ENCODE data around the gene MICALL2. TPM values are rescaled to one million over a fixed set of nuclear protein-coding genes. Genes with fewer than 3 reads are reported as not detected.
A peak's percentile ranks its signal among the peaks of the same experiment; 100 is the strongest.

The MICALL2 gene
- total and polyA plus RNA-seq, 2 donors from 2014 or later, result 16.6 to 53.4 TPM

DNA sequence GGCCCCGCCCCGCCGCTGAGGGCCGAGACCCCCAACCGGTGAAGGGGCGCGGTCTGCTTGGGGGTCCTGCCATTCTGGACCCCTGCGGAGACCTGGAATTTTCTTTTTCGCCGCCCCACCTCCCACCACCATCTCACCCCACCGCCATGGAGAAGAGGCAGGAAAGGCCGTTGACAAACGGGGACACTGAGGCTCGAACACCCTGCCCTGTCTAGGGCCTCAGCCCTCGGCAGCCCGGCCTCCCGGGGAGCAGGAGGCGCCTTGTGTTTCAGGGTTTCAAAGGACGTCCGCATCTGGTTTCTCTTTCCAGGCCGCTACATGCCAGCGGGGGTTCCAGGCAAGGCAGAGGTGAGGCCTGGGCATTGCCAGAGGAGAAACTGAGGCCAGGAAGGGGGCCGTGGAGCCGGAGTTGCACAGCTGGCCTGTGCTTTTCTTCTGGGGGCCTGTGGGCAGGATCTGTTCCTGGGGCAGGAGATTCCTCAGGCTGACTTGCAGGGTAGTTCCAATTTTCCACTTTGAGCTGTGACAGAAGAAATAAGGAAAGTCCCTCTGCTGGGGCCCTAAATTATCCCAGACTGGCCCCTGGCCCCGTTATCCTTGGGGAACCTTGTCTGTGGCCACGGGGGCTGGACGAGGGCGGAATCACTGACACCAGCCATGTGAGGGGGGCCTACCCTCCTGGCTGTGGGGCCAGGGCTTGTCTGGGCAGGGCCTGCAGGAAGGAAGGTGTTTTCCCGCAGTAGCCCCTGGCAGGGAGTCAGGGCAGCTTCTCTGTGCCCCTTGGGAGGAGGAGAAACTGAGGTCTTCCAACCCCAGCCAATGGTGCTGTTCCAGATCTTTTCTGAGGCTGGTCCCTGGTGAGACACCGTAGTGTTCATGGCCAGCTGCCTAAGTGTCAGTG, 900 bp upstream of the MICALL2 start:
- Histone ChIP-seq H3K4me1 (ENCODE audit: control insufficient read depth in 2 of 3, insufficient read depth in 2 of 3, low read depth in 1 of 3, low read length in 3 of 3) (peaks cover 0 to 41% (median 11%) of the 10 kb centered on the region in 3 donors), H3K27ac (ENCODE audit: low read depth in 2 of 2, low read length in 2 of 2) (peak overlapping the region; percentile 13 to 67), H3K9me3 (ENCODE audit: control insufficient read depth in 2 of 3, insufficient read depth in 1 of 3, low read length in 3 of 3) (no peaks in the 10 kb centered on the region), H3K4me3 (ENCODE audit: low read length in 3 of 3) (peak overlapping the region in 2 of 3 donors; percentile 52 to 59), H3K36me3 (ENCODE audit: control insufficient read depth in 2 of 3, insufficient read depth in 3 of 3, low read length in 3 of 3) (no peaks in the 10 kb centered on the region), H3K9ac (ENCODE audit: low read length in 3 of 3) (peak overlapping the region in 2 of 3 donors; percentile 37 to 46), H3K27me3 (ENCODE audit: control insufficient read depth, insufficient read depth, low read length) (no peaks in the 10 kb centered on the region)
- intact Hi-C loops (cut with DNase I), result no loop called here
- DNase-seq (peak in 2 of 5 donors; percentile 49 to 70), FAIRE-seq (no peak)
- TF ChIP-seq, protein P1, sequence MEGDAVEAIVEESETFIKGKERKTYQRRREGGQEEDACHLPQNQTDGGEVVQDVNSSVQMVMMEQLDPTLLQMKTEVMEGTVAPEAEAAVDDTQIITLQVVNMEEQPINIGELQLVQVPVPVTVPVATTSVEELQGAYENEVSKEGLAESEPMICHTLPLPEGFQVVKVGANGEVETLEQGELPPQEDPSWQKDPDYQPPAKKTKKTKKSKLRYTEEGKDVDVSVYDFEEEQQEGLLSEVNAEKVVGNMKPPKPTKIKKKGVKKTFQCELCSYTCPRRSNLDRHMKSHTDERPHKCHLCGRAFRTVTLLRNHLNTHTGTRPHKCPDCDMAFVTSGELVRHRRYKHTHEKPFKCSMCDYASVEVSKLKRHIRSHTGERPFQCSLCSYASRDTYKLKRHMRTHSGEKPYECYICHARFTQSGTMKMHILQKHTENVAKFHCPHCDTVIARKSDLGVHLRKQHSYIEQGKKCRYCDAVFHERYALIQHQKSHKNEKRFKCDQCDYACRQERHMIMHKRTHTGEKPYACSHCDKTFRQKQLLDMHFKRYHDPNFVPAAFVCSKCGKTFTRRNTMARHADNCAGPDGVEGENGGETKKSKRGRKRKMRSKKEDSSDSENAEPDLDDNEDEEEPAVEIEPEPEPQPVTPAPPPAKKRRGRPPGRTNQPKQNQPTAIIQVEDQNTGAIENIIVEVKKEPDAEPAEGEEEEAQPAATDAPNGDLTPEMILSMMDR (IDR thresholded peaks at IDR 0.05; ENCODE audit: borderline replicate concordance, extremely low read depth, insufficient read depth), result no peak

DNA sequence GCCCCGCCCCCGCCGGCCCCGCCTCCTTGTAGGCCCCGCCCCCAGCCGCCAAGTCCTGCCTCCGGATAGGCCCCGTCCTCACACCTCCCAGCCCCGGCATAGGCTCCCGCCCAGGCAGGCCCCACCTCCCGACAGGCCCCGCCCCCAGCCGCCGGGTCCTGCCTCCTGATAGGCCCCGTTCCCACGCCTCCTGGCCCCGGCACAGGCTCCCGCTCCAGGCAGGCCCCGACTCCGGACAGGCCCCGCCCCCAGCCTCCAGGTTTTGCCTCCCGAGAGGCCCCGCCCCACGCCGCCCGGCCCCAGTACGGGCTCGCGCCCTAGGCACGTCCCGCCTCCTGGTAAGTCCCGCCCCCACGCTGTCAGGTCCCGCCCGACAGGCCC, 232 bp upstream of the MICALL2 start:
- no peaks in the 10 kb centered on the region for H3K9me3 ChIP-seq (ENCODE audit: control insufficient read depth in 2 of 3, insufficient read depth in 1 of 3, low read length in 3 of 3)
- peak; percentile 99 to 100 (median 100) for DNase-seq
- TF ChIP-seq, protein P1 (IDR thresholded peaks at IDR 0.05; ENCODE audit: borderline replicate concordance, extremely low read depth, insufficient read depth), result no peak
- H3K36me3 ChIP-seq (ENCODE audit: control insufficient read depth in 2 of 3, insufficient read depth in 3 of 3, low read length in 3 of 3), result no peaks in the 10 kb centered on the region
- H3K27ac ChIP-seq (ENCODE audit: low read depth in 2 of 2, low read length in 2 of 2), result no peak overlapping the region
- H3K4me3 ChIP-seq (ENCODE audit: low read length in 3 of 3), result peak overlapping the region in 1 of 3 donors; percentile 82
- no peak overlapping the region for H3K9ac ChIP-seq (ENCODE audit: low read length in 3 of 3)
- peaks cover 0 to 47% (median 11%) of the 10 kb centered on the region in 3 donors for H3K4me1 ChIP-seq (ENCODE audit: control insufficient read depth in 2 of 3, insufficient read depth in 2 of 3, low read depth in 1 of 3, low read length in 3 of 3)
- intact Hi-C loops (cut with DNase I), result no loop called here
- FAIRE-seq, result no peak
- H3K27me3 ChIP-seq (ENCODE audit: control insufficient read depth, insufficient read depth, low read length), result no peaks in the 10 kb centered on the region

GRCh38 chr7:1457949-1458682, 1.2 kb downstream of the MICALL2 start:
- DNase-seq (no peak), FAIRE-seq (no peak)
- Histone ChIP-seq H3K4me3 (ENCODE audit: low read length in 3 of 3) (peak overlapping the region; percentile 3 to 82 (median 56)), H3K27me3 (ENCODE audit: control insufficient read depth, insufficient read depth, low read length) (no peaks in the 10 kb centered on the region), H3K9ac (ENCODE audit: low read length in 3 of 3) (peak overlapping the region in 2 of 3 donors; percentile 42 to 54), H3K36me3 (ENCODE audit: control insufficient read depth in 2 of 3, insufficient read depth in 3 of 3, low read length in 3 of 3) (no peaks in the 10 kb centered on the region), H3K4me1 (ENCODE audit: control insufficient read depth in 2 of 3, insufficient read depth in 2 of 3, low read depth in 1 of 3, low read length in 3 of 3) (peaks cover 0 to 52% (median 11%) of the 10 kb centered on the region in 3 donors), H3K9me3 (ENCODE audit: control insufficient read depth in 2 of 3, insufficient read depth in 1 of 3, low read length in 3 of 3) (no peaks in the 10 kb centered on the region), H3K27ac (ENCODE audit: low read depth in 2 of 2, low read length in 2 of 2) (peak overlapping the region in 1 of 2 donors; percentile 1)
- TF ChIP-seq, protein P1 (IDR thresholded peaks at IDR 0.05; ENCODE audit: borderline replicate concordance, extremely low read depth, insufficient read depth), result no peak
- intact Hi-C loops (cut with DNase I), result no loop called here
